HG02840 (cell line): ENCODE data around the gene SART3.
"Not testable (repeated sequence)": the region's sequence is repeated elsewhere in the genome, so short reads cannot be mapped to it uniquely, and the experiment has no call there.

Source experiments
- ATAC-seq: cut with Tn5 transposase; IDR thresholded peaks from one replicate; pipeline ENCODE4 v1.9.1; 2021; ENCODE audit warnings: mild to moderate bottlenecking, moderate library complexity, moderate number of reproducible peaks; ENCODE audit not compliant: unreplicated experiment, low FRiP score

SART3 gene

DNA sequence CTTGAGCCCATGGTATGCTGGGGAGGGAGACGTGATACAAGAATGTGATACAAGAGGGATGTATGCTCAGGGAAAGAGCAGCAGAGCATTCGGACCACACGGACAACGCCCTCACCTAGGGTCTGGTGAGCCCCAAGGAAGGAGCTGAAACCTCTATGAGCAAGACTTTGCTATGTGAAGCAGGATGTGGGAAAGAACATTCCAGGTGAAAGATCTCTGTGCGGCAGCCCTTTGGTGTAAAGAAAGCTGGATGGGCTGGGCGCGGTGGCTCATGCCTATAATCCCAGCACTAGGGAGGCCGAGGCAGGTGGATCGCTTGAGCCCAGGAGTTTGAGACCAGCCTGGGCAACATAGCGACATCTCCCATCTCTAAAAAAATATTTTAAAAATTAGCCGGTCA, 62.8 kb downstream of the SART3 start:
- ATAC-seq: no peak

DNA sequence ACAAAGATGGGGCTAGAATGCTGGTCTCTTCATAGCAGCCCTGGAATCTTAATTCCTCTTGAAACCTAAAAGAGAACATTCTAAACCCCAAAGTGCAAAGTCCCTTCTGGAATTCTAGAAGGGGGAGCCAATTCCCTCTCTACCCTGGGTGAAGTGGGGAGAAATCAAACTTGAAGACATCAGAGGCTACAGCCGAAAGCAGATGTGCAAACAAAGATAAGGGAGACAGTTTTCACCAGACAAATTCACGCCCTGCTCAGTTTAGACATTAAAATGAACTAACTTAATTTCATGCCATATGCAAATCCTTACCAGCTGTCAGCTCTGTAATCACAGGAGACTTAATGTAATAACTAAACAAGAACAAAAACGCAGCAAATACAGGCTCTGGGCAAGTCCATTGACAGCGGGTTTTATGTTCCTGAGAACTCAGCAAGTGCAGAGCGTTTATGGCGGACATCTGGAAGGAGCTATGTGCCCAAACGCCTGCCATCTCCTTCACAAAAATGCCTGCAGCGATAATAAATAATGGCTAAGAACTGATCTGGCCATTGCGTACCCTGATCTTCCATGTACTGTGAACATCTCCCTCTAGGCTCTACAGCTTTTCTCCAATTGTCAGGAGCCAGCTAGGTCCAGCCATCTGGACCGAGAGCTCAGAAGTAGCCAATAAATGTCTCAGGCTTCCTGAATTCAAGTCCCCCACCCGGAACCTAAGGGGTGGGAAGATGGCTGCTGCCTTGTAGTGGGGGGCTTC, 65.0 kb downstream of the SART3 start:
- no peak for ATAC-seq

DNA sequence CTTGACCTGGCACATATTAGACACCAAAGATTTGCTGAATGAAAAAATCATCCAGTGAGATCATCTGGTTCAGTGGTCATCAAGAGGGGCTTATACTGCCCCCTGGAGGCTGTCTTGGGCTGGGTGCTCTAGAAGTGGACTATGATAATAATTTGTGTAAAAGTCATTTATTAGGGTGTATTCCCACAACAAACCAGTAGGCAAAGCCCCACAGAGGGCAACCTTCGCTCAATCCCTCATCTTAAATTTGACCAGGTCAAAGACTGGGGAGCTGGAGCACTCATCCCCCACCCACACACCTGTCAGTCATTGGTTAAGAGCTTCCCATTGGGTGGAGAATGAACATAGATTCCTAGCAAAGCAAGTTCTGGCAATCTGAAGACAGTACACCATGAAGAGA, 65.9 kb downstream of the SART3 start:
- no peak for ATAC-seq

DNA sequence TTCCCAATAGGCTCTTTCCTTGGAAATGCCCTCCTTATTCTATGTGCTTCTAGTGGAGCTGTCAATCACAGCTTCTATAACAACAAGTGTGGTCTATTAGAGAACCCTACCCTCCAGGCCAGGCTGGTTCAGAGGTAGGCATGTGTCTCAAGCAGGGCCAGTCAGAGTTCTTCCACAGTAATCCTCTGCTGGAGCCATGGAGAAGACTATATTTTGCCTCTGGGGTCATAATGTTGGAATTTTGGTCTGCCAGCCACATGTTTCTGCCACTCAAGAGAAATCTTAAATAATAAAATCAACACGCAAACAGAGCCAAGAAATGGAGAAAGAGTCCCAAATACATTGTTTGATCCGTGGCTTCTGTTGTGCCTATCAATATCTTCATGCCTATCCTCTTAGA, 69.7 kb downstream of the SART3 start:
- no peak for ATAC-seq

DNA sequence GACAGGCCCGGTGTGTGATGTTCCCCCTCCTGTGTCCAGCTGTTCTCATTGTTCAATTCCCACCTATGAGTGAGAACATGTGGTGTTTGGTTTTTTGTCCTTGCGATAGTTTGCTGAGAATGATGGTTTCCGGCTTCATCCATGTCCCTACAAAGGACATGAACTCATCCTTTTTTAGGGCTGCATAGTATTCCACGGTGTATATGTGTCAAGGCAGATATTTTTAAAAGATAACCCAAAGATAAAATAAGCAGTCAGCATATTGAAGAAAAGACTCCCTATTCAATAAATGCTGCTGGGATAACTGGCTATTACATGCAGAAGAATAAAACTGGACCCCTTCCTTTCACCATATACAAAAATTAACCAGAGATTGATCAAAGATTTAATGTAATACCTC, 73.9 kb downstream of the SART3 start:
- ATAC-seq: not testable (repeated sequence)

DNA sequence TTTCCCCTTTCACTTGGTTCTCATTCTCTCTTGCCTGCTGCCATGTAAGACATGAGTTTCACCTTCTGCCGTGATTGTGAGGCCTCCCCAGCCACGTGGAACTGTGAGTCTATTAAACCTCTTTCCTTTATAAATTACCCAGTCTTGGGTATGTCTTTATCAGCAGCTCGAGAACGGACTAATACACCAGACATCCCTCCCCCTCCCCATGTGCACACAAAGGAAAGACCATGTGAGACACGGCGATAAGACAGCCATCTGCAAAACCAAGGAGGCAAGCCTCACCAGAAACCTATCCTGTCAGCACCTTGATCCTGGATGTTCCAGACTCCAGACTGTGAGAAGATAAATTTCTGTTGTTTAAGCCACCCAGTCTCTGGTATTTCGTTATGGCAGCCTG, 75.6 kb downstream of the SART3 start:
- not testable (repeated sequence) for ATAC-seq

DNA sequence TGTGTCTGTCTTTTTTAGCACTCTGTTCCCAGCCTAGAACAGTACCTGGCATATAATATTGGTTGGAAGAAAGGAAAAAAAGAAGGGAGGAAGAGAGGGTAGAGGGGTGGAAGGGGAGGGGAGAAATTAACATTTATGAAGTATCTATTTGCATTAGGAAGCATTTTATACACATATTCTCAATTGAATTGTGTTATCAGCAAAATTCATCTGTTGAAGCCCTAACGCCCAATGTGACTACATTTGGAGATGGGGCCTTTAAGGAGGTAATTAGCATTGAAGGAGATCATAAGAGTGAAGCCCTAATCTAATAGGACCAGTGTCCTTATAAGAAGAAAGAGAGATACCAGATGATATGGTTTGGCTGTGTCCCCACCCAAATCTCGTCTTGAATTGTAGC, 76.1 kb downstream of the SART3 start:
- ATAC-seq: no peak

DNA sequence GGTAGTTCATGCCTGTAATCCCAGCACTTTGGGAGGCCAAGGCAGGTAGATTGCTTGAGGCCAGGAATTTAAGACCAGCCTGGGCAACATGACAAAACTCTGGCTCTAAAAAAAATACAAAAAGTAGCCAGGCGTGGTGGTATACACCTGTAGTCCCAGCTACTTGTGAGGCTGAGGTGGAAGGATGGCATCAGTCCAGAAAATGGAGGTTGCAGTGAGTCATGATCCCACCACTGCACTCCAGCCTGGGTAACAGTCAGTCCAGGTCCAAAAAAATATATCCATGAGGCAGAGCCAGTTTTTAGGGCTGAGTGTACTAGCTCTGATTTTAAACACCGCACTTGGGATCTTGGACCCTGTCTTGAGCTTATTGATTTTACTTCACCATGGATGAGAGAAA, 76.5 kb downstream of the SART3 start:
- no peak for ATAC-seq

DNA sequence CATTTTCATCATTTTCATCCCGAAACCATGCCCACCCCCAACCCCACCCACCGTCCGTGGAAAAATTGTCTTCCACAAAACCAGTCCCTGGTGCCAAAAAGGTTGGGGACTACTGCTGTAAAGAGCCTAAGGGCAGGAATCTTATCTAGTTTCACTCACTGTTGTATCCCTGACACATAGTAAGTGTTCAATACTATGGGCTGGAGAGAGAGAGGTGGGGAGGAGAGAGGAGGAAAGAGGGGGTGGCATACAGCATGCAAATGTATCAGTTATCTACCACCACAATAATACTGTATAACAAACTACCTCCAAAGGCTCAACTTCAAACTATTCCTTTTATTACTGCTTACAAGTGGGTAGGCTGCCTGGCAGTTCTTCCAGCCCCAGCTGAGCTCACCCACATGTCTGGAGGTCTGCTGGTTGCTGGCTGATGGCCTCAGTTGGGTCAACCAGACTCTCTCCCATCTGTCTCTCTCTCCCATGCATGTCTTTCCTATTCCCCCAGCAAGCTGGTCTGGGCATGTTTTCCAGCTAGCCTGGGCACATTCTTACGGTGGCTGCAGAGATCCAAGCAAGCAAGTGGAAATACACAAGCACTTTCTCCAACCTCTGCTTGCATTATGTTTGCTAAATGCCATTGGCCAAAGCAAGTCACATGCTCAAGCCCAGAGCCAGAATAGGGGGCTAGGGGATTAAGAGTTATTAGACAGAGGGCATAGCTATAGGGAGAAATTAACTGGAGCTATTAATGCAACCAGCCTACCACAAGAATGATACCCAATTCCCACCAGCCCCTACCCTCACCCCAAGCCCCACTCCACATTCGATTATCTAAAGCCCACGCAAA, 77.5 kb downstream of the SART3 start:
- no peak for ATAC-seq

DNA sequence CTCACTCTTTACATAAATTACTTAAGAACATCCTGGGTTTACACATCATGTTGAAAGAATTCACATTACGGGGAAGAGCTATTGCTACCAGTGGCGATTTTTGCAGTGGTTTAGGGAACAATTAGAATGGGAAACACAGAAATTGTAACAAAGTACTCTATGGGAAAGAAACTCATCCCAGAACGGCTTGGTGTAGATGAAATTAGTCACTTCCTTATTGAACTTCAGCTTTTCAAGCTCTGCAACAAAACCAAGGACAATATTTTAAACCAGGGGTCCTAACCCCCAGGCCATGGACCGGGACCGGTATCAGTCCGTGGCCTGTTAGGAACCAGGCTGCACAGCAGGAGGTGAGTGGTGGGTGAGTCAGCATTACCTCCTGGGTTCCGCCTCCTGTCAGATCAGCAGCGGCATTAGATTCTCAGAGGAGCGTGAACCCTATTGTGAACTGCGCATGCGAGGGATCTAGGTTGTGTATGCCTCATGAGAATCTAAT, 78.2 kb downstream of the SART3 start:
- no peak for ATAC-seq

DNA sequence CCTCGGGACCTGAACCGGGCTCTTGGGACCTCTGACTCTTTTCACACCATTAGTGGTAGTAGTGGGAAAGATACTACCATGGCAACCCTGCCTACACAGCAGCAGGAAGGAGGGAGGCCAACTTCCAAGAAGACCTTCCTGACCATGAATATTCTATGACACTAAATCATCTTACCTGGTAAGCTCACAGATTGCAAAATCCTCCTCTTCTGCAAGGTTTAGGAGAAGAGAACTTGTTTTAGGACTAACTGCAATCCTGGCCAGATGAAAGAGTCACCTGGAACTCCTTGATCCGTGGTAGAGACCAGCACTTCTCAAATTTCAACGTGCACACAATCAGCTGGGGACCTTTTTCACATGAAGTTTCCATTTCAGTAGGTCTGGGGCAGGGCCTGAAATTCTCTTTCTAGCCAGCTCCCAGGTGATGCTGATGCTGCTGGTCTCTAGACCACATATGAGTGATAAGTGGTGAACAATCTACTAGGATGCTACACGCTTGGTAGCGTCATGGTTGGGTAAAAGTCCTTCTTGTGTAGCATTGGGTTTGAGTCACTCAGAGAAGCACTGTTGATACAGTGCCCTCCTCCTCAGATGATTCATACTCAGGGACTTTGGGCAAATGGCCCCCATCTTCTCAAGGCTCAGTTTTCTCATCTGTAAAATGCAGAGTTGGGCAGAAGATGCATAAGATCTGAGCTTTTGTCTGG, 81.5 kb downstream of the SART3 start:
- ATAC-seq: no peak

DNA sequence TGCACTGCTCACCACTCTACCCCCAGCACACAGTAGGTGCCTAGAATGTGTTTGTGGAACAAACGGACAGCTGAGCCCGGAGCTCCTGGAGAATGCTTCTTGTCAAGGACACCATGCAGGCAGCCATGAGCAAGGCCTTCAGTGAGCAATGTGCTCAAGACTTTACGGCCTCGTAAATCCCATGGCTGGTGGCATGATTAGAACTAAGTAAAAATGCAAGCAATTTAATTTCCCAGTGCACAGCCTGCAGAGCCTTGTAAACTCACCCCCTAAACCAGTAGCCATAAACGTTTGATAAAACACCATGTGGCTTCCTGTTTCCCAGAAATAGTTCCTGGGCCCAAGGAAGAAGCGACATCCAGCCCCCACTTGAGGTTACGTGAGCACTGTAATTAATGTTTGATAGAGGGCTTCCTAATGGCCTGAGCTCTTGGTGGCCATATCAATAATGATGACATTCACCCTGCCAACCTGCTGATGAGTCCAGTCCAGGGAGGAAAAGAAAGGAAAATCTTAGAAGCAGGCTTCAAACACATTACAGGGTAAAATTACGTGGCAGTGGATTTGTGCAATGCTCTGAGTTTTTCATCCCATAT, 82.3 kb downstream of the SART3 start:
- no peak for ATAC-seq

DNA sequence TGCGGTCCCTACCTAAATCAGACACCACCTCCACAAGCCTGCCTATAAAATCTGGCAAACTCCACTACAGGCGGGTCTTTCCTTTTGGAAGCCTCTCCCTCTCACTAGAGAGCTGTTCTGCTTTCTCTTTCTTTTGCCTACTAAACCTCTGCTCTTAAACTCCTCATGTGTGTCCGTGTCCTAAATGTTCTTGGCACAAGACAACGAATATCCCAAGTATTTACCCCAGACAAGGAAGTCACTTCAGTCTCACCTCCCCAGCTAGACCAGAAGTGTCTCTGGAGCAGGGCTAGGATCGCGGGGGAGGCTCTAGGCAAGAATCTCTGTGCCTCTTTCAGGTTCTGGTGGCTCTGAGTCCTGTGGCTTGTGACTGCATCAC, 83.1 kb downstream of the SART3 start:
- ATAC-seq: no peak

DNA sequence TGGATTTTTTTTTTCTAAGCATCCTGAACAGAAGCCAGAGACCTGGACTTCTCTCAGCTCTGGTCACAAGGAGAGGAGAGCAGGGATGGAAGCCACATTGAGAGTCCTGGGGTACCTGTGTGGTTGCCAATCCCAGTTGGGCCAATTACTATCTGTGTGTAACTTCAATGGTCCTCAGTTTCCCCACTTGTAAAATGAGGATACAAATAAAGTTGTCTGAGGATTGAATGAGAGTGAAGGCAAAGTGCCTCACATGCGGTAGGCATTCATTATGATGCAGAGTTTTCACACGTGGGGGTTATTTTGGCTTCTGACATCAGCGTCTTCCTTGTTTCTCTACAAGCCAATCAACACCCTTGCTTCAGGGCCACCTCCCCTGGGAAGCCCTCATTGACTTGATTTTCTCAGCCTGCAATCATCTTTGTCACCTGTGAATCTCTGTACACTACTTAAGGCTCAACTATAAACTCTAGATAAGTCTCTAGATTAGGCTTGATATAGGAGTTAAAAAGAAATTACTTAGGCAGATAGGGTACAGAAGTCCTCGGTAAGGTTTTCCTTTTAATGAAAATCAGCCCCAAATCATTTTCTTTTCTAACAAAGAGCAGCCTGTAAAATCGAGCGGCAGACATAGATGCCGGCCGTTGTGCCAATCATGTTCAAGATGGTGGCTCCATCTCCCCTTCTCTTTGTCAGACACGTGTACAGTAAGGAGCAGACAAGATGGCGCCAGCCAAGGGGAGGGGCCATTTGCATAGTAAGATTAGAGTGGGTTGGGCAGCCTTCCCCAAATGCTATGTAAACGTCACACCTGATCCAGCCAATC, 83.7 kb downstream of the SART3 start:
- ATAC-seq: no peak

DNA sequence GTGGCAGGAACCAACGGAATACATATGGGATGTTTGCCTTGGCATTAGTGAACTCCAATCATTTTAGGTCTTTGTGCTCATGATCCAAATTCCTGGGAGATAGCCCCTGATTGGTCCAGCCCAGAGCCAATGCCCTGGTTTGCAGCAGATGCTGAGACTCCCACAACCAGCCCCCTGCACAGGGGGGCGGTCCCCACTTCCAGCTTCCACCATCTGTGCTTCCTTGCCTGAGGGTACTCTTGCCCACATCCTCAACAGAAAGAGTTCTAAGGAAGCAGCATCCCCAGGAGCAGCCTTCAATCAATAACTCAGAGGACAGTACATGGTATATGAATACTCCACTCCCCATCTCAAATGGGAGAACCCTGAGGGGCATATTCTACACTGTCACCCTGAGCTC, 85.6 kb downstream of the SART3 start:
- no peak for ATAC-seq

DNA sequence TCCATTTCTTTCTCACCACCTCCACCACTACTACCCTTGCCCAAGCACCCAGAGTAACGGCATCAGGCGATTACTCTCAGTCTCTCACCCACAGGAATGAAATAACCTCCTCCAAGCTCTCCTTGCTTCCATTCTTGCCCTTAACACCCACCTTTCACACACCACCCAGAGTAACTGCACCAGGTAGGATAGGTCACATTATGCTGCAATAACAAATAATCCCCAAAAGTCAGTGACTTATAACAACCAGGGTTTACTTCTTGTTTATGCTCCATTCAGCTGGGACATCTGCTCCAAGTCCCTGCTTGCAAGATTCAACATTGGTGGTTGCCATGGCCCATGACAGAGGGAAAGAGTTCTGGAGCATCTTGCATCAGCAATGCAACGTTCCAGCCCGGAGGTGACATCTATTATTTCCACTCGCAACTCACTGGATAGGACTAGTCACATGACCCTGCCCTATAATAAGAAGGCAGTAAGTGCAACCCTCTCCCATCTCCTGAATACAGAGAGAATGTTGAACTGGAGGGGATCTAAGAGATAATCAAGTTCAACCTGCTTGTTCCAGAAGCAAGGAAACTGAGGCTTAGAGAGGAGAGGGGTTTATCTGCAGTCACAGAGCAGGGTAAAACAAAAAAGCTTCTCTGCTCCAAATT, 87.4 kb downstream of the SART3 start:
- no peak for ATAC-seq
